Lower leg skin (tissue), 4 donors: ENCODE data around the gene BCL2. TPM values are rescaled to one million over a fixed set of nuclear protein-coding genes. Genes with fewer than 3 reads are reported as not detected.

ENCODE experiments used
- DNase-seq, 2 donors: peaks; one replicate each; pipeline ENCODE4 v3.0.0-alpha.2; 2019; ENCODE audit warnings: low spot score in 2 of 2
- H3K4me3 ChIP-seq: fragments of 200-600 bp; sonication (generic); 2 replicates; pipeline ENCODE4 v1.5.1; 2017; ENCODE audit warnings: mild to moderate bottlenecking, low read depth; ENCODE audit not compliant: poor library complexity, severe bottlenecking
- CTCF ChIP-seq, 3 donors: fragments of 450-650 bp; IDR thresholded peaks; one replicate each; pipeline ENCODE4 v1.5.1; 2016; ENCODE audit warnings: antibody characterized with exemption in 3 of 3, mild to moderate bottlenecking in 3 of 3, moderate library complexity in 2 of 3
- POLR2A ChIP-seq, 2 donors: fragments of 450-650 bp; IDR thresholded peaks; one replicate each; pipeline ENCODE4 v1.6.1; 2016 to 2017; ENCODE audit warnings: antibody characterized with exemption in 2 of 2, mild to moderate bottlenecking in 1 of 2, moderate library complexity in 1 of 2
- WGBS, 2 donors: methylation state at CpG; one replicate each; pipeline ENCODE4 v1.1.5; 2018; 5-methylcytosine and 5-hydroxymethylcytosine counted together
- intact Hi-C: fragments of 100-400 bp; cut with DNase I; formaldehyde crosslinking; loops from one replicate; pipeline ENCODE4 v1.15.0; 2023; ENCODE audit warnings: low total_unique reads
- total RNA-seq, 4 donors: library from RNA; depleted of rRNA; stranded (reverse); fragments of >200 nt; gene quantifications; one replicate each; pipeline ENCODE4 v1.1.0, GENCODE V29; 2016

The BCL2 gene
- total RNA-seq, 4 donors from 2014 or later, result 12.8 to 21.7 (median 18.2) TPM

DNA sequence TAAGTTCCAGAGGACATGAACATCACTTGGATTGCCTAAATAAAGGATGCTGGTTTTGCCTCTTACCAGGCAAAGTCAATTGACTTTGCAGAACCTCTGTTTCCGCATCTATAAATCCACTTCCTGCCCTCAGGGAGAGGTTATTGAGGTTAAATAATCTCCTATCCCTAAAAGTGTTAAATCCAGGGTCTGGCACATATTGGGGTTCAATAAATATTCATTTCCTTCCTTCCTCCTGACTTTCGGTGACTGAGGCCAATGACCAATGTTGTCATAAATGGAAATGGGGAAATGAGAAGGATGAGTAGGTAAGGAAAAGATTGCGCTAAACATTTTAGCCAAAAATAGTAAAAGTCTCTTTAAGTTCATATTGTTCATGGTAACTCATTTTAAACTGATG, 16.0 kb downstream of the BCL2 start:
- DNase-seq, result no peak
- intact Hi-C loops, result no loop called here
- no peak overlapping the region for H3K4me3 ChIP-seq
- WGBS, 2 donors, result 78 to 84% methylated on average over 3 of the region's 3 CpGs
- TF ChIP-seq POLR2A (IDR thresholded peaks at IDR 0.05) (no peak), CTCF (IDR thresholded peaks at IDR 0.05) (no peak)

- WGBS, 2 donors, result 71% methylated on average over 5 of the region's 5 CpGs
These were observed 16.7 kb downstream of the BCL2 start for GRCh38 chr18:63302636-63303405.

DNA sequence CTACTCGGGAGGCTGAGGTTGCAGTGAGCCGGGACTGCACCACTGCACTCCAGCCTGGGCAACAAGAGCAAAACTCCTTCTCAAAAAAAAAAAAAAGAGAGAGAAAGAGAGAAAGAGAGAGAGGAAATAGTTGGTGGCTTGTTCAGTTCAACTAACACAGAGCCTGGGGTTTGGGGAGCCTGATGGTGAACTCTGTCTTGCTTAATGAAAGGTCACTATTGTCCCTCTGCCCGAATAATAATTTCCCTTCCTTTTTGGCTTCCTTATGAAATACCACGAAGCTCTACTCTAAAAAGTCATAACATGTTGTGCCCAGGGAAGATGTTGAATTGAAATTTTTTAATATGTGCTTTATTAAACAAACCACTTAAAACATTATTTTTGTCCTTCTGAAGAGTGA, 17.3 kb downstream of the BCL2 start:
- no peak for DNase-seq
- intact Hi-C loops, result no loop called here
- WGBS, 2 donors, result 54 to 59% methylated on average over 4 of the region's 4 CpGs
- TF ChIP-seq CTCF (IDR thresholded peaks at IDR 0.05) (no peak), POLR2A (IDR thresholded peaks at IDR 0.05) (no peak)
- H3K4me3 ChIP-seq, result no peak overlapping the region

More at GRCh38 chr18:63302636-63303405, 16.7 kb downstream of the BCL2 start:
- H3K4me3 ChIP-seq, result no peak overlapping the region
- DNase-seq, result no peak
- intact Hi-C loops, result no loop called here
- TF ChIP-seq POLR2A (IDR thresholded peaks at IDR 0.05) (no peak), CTCF (IDR thresholded peaks at IDR 0.05) (no peak)

GRCh38 chr18:63301434-63301833, 18.1 kb downstream of the BCL2 start:
- 45% methylated on average over 9 of the region's 9 CpGs for WGBS, 2 donors
- intact Hi-C loops, result no loop called here

DNA sequence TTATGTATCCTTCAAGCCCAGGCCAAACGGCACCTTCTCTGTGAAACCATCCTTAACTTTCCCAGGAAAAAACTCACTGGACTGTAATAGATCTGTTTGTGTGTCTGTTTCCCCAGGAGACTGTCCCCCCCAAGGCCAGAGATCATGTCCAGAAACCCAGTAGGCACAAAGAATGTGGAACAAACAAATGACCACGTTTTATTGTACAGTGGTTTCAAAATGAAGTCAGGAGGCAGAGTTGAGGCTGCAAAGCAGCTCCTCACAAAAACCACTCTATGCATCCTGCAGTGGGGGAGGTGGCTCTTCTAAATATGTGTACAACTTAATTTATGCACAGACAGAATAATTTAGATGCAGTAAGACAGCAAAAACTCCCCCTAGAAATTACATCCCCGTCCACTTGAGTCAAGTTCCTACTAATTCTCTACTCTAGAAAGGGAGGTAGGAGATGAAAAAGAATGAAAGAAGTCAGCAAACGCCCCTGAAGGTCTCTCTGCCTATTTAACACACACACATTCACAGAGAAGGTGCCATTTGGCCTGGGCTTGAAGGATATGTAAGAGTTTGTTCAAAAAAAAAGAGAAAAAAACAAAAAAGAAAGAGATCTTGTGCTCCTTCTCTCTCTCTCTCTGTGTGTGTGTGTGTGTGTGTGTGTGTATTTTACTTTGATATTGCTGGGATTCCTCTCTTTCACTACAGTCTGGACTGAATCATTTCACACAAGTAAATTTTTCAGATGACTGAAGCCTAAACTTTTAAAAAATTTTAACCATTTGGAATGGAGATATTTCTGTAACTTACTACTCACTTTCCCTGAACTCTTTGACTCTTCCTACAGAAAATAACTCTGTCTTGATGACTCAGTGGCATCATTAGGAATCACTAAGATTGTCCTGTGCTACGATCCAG, 19.5 kb downstream of the BCL2 start:
- TF ChIP-seq CTCF (IDR thresholded peaks at IDR 0.05) (no peak), POLR2A (IDR thresholded peaks at IDR 0.05) (no peak)
- no peak for DNase-seq

More at GRCh38 chr18:63301434-63301833, 18.1 kb downstream of the BCL2 start:
- TF ChIP-seq CTCF (IDR thresholded peaks at IDR 0.05), result no peak
- TF ChIP-seq POLR2A (IDR thresholded peaks at IDR 0.05), result no peak
- no peak for DNase-seq
- no peak overlapping the region for H3K4me3 ChIP-seq

More for the DNA sequence above, 19.5 kb downstream of the BCL2 start:
- intact Hi-C loops, result no loop called here
- no peak overlapping the region for H3K4me3 ChIP-seq
- 74 to 75% methylated on average over 5 of the region's 5 CpGs for WGBS, 2 donors
